Body of pancreas (tissue), 4 donors: Measurements from ENCODE around the gene MAP7D2. TPM values are rescaled to one million over a fixed set of nuclear protein-coding genes. Genes with fewer than 3 reads are reported as not detected.

Experiments
- ATAC-seq: fragments of 150-250 bp; one replicate; pipeline ENCODE4 v1.9.1; 2016
- DNase-seq, 4 donors: peaks; one replicate each; pipeline ENCODE4 v3.0.0-alpha.2; 2019
- H3K27ac ChIP-seq, 4 donors: fragments of 200-600 bp; sonication (generic); 1 replicate in 3 of 4; 2 replicates in 1 of 4; pipeline versions ENCODE4 v1.5.1 to v1.6.1; 2016 to 2019; ENCODE audit warnings: mild to moderate bottlenecking in 1 of 4, mixed read lengths in 1 of 4, moderate library complexity in 1 of 4
- H3K27me3 ChIP-seq, 2 donors: fragments of 200-600 bp; sonication (generic); one replicate each; pipeline ENCODE4 v1.6.0; 2016; ENCODE audit warnings: mild to moderate bottlenecking in 1 of 2
- H3K36me3 ChIP-seq, 2 donors: fragments of 200-600 bp; sonication (generic); replicated peaks in 1 of 2; 2 replicates each; pipeline ENCODE4 v1.5.1; 2016; ENCODE audit warnings: low read depth in 2 of 2; ENCODE audit not compliant: insufficient read depth in 1 of 2
- H3K4me1 ChIP-seq: fragments of 200-600 bp; sonication (generic); one replicate; pipeline ENCODE4 v1.6.0; 2016
- H3K4me3 ChIP-seq, 2 donors: fragments of 200-600 bp; sonication (generic); 1 replicate in 1 of 2; 2 replicates in 1 of 2; pipeline ENCODE4 v1.5.1; 2016 to 2019
- H3K9me3 ChIP-seq, 3 donors: fragments of 200-600 bp; sonication (generic); 1 replicate in 2 of 3; 2 replicates in 1 of 3; pipeline ENCODE4 v1.5.1; 2016
- POLR2A ChIP-seq, 3 donors: fragments of 450-650 bp; IDR thresholded peaks; one replicate each; pipeline ENCODE4 v1.6.1; 2016; ENCODE audit warnings: antibody characterized with exemption in 3 of 3, mild to moderate bottlenecking in 2 of 3
- WGBS, 2 donors: methylation state at CpG; one replicate each; pipeline ENCODE4 v1.1.5; 2017; 5-methylcytosine and 5-hydroxymethylcytosine counted together
- intact Hi-C: fragments of 100-400 bp; cut with DNase I; formaldehyde crosslinking; loops from one replicate; pipeline ENCODE4 v1.15.1; 2023
- total RNA-seq, 2 donors: library from RNA; depleted of rRNA; stranded (reverse); fragments of >200 nt; gene quantifications; one replicate each; pipeline ENCODE4 v1.1.0, GENCODE V29; 2016
- TF ChIP-seq, protein P1 (sequence below), 7 experiments: fragments of 450-650 bp in 4 of 7; fragments of 200-600 bp in 3 of 7; sonication (generic) in 3 of 7; IDR thresholded peaks; one replicate each; pipeline ENCODE4 v1.5.1; 2016 to 2019; ENCODE audit warnings: antibody characterized with exemption in 7 of 7

MAP7D2 gene
- total RNA-seq, 2 donors from 2014 or later = under 0.01 to 0.99 TPM

DNA sequence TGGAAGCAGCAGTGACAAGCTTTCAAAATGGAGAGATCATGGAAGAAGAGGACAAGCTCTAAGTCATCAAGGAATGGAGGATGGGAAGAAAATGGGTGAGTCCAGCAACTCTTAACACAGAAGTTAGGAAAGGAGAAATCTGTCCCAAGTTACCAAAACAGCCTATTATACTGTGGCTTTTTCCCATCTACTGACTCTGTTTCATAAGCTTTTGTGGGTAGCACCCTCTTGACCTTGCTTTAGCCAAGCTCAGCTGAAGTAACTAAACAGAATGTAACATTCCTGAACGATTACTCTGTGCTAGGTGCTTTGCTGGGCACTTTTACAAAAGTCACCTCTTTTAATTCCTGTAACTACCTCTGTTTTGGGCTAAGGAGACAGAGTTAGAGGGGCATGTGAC lies 54.9 kb downstream of the MAP7D2 start:
- ATAC-seq = no peak
- H3K9me3 ChIP-seq = no peaks in the 10 kb centered on the region
- no peaks in the 10 kb centered on the region for H3K4me1 ChIP-seq
- TF ChIP-seq, protein P1, sequence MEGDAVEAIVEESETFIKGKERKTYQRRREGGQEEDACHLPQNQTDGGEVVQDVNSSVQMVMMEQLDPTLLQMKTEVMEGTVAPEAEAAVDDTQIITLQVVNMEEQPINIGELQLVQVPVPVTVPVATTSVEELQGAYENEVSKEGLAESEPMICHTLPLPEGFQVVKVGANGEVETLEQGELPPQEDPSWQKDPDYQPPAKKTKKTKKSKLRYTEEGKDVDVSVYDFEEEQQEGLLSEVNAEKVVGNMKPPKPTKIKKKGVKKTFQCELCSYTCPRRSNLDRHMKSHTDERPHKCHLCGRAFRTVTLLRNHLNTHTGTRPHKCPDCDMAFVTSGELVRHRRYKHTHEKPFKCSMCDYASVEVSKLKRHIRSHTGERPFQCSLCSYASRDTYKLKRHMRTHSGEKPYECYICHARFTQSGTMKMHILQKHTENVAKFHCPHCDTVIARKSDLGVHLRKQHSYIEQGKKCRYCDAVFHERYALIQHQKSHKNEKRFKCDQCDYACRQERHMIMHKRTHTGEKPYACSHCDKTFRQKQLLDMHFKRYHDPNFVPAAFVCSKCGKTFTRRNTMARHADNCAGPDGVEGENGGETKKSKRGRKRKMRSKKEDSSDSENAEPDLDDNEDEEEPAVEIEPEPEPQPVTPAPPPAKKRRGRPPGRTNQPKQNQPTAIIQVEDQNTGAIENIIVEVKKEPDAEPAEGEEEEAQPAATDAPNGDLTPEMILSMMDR (IDR thresholded peaks at IDR 0.05) = no peak
- no peak for TF ChIP-seq POLR2A (IDR thresholded peaks at IDR 0.05)
- WGBS, 2 donors = 12 to 14% methylated on average over 1 of the region's 1 CpG
- no peak for DNase-seq
- no peaks in the 10 kb centered on the region for H3K27me3 ChIP-seq
- no peak overlapping the region for H3K27ac ChIP-seq
- intact Hi-C loops = no loop called here
- H3K36me3 ChIP-seq = no peaks in the 10 kb centered on the region
- no peak overlapping the region for H3K4me3 ChIP-seq

DNA sequence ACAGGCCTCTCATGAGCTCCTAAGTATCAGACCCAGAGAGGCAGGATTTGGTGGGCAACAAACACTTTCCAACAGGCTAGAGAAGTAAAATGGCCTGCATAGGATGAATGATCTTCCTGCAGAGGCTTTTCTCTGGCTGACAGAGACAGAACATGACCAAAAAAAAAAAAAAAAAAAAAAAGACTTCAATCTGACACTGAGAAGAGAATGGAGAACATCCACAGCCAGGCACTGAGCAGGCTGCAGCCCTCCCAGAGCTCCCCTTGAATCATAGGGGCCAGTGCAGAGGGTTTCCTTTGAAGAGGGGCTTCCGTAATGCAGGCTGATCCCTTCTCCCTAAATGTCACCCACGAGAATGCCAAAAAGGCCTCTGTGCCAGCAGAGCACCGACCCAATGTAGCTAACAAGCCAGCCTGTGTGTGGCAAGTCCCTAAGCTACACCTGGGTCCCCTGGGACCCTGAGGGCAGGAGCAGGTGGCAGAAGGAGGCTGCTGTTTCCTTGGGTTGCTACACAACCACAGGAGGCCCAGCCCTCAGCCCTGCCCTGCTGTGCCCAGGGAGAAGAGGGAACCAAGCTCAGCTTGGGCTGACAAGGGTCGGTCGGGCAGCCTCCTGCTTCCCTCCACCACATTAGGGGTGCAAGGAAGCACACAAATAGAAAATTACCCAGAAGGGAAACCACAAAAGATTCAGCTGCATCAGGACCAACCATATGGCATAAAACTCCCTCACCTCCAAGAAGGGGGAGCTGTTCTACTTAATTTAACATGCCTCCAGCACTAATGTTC lies 55.6 kb downstream of the MAP7D2 start:
- Histone ChIP-seq H3K27ac (no peak overlapping the region), H3K4me1 (no peaks in the 10 kb centered on the region), H3K27me3 (no peaks in the 10 kb centered on the region), H3K9me3 (no peaks in the 10 kb centered on the region), H3K36me3 (no peaks in the 10 kb centered on the region), H3K4me3 (no peak overlapping the region)
- 100% methylated on average over 1 to 2 of the region's 5 CpGs for WGBS, 2 donors
- TF ChIP-seq, protein P1 (IDR thresholded peaks at IDR 0.05) = no peak
- no peak for TF ChIP-seq POLR2A (IDR thresholded peaks at IDR 0.05)
- intact Hi-C loops = no loop called here
- no peak for DNase-seq
- no peak for ATAC-seq

DNA sequence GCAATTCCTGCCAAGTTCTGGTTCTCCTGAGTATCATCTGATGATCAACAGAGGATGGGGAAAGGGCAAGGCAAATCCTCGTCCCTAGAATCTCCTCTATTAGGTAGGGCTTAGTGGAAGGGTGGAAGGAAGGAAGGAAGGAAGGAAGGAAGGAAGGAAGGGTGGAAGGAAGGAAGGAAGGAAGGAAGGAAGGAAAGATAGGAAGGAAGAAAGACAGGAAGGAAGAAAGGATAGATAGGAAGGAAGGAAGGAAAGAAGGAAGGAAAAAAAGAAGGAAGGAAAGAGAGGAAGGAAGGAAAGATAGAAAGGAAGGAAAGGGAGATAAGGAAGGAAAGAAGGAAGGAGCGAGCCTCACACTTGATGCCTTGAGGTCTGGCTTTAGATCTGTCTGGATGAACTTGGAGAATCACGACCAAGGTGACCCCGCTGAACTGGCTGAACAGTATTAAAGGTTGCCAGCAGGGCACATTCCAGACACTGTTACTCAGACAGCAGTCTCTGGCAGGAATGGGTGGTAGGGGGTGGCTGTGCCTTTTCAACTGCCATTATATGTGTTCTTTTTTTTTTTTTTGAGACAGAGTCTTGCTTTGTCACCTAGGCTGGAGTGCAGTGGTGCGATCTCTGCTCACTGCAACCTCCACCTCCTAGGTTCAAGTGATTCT lies 57.1 kb downstream of the MAP7D2 start:
- no peaks in the 10 kb centered on the region for H3K4me1 ChIP-seq
- H3K9me3 ChIP-seq = no peaks in the 10 kb centered on the region
- no peak overlapping the region for H3K4me3 ChIP-seq
- no peaks in the 10 kb centered on the region for H3K36me3 ChIP-seq
- intact Hi-C loops = no loop called here
- no peak for DNase-seq
- no peak for ATAC-seq
- H3K27ac ChIP-seq = no peak overlapping the region
- TF ChIP-seq, protein P1 (IDR thresholded peaks at IDR 0.05) = no peak
- TF ChIP-seq POLR2A (IDR thresholded peaks at IDR 0.05) = no peak
- H3K27me3 ChIP-seq = no peaks in the 10 kb centered on the region
- 75 to 90% methylated on average over 5 of the region's 5 CpGs for WGBS, 2 donors

DNA sequence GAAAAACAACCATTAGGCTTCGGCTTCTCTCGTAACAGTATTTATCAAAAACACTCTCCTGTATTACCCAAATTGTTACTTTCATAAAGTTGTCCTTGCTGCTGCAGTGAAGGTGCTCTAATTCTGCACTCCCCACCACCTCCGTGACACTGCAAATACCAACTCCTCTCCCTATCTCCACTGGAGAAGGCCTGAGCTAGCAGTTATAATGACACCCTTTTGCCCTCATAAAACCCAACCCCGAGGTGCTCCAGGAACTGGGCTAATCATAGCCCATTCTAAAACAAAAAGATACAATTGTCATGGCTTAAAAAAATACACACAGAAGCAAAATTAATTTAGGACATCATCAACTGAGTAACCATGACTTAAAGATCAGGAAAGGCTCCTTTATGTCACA lies 59.2 kb downstream of the MAP7D2 start:
- Histone ChIP-seq H3K27me3 (no peaks in the 10 kb centered on the region), H3K27ac (no peak overlapping the region), H3K4me3 (no peak overlapping the region), H3K9me3 (no peaks in the 10 kb centered on the region), H3K4me1 (no peaks in the 10 kb centered on the region), H3K36me3 (no peaks in the 10 kb centered on the region)
- intact Hi-C loops = no loop called here
- DNase-seq = no peak
- TF ChIP-seq POLR2A (IDR thresholded peaks at IDR 0.05) = no peak
- ATAC-seq = no peak
- 67 to 71% methylated on average over 4 of the region's 4 CpGs for WGBS, 2 donors

DNA sequence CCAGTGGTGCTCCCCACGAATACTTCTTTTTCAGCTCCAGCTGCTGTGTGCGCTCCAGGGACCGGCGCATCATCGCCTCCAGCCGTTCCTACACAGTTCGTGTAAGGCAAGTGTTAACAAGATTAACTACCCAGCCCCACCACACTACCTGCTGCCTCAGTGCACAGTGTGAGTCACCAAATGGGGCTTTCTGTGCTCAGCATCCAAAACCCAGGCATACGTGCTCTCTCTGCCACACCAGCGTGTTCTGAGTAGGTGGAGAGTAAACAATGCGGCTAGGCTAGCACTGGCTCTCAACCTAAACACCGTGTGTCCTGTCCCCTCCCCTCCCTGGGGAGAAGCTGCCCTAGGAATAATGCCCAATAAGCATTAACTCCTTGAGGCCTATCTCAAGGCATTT lies 60.0 kb downstream of the MAP7D2 start:
- Histone ChIP-seq H3K4me1 (no peaks in the 10 kb centered on the region), H3K27me3 (no peaks in the 10 kb centered on the region), H3K36me3 (no peaks in the 10 kb centered on the region), H3K4me3 (no peak overlapping the region), H3K9me3 (no peaks in the 10 kb centered on the region), H3K27ac (no peak overlapping the region)
- intact Hi-C loops = no loop called here
- WGBS, 2 donors = 63 to 71% methylated on average over 4 to 10 of the region's 11 CpGs
- TF ChIP-seq, protein P1 (IDR thresholded peaks at IDR 0.05) = no peak
- TF ChIP-seq POLR2A (IDR thresholded peaks at IDR 0.05) = no peak
- ATAC-seq (no peak), DNase-seq (no peak)
